GM19328 (cell line): ENCODE measurements around the gene PTPN4.
"Not testable (repeated sequence)": the region's sequence is repeated elsewhere in the genome, so short reads cannot be mapped to it uniquely, and the experiment has no call there.

ENCODE experiments used
- ATAC-seq: cut with Tn5 transposase; IDR thresholded peaks from one replicate; pipeline ENCODE4 v1.9.1; 2021; ENCODE audit warnings: mild to moderate bottlenecking, moderate library complexity; ENCODE audit not compliant: unreplicated experiment

Gene PTPN4

GRCh38 chr2:119937680-119938079 is 178.0 kb downstream of the PTPN4 start:
- ATAC-seq = no peak

DNA sequence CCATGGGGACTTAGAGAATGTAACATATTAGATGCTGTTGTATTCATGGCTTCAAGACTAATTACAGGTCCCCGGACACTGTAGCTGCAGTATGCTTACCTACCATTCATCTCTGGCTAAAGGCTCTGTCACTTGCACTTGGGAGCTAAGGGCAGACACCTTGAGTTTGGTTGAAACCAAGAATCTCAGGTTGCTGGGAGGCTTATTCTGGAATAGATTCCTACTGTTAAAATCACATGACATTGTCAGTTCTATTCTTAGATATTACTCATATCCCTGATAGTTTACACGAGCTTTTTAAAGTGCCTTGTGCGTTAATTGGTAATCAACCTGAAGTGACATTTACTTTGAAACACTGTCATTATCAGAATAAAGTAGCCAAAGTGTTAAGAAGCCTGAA is 180.2 kb downstream of the PTPN4 start:
- ATAC-seq = no peak

DNA sequence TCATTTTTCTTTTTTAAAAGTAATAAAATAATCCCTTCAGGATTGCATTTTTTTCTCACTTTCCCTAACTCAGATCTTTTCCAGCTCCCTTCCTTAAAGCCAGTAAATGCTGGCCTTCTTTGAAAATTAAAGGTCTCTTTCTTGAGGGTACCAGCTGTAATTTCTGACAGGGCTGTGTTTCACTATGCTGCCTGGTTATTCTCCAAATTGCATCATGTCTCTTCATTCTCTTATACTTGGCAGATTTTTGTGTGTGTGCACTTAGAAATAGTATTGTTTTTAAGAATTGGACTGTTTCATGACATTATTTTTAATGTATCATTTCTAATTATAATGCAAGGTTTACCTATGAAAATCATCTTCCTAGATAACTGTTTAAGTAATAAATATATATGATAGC is 181.1 kb downstream of the PTPN4 start:
- ATAC-seq = no peak

GRCh38 chr2:119941388-119941787 is 181.7 kb downstream of the PTPN4 start:
- no peak for ATAC-seq

DNA sequence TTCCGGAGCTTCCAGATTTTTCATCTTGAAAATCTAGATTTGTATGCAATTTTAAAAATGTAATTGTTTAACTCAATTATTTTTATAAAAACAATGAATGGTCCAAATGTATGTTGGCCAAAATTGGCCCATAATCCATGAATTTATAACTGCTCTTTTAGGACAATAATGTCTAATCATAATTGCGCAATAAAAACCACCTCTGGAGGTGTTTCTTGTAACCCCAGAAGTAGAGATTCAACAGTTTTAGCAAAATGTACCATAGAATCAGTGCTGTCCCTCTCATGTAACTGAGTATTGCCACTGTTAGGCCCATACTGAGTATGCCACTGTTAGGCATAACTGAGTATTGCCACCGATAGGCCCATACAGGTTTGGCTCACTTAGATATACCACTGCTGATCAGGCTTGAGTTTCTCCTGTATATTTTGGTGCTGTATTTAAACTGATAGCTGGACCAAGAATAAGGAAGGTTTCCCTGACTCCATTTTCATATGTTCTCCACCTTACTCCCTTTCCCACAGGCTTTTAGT is 182.3 kb downstream of the PTPN4 start:
- ATAC-seq = no peak

- ATAC-seq = no peak
Observed at GRCh38 chr2:119943058-119943457, 183.3 kb downstream of the PTPN4 start.

GRCh38 chr2:119947535-119947934 is 187.8 kb downstream of the PTPN4 start:
- ATAC-seq = no peak

DNA sequence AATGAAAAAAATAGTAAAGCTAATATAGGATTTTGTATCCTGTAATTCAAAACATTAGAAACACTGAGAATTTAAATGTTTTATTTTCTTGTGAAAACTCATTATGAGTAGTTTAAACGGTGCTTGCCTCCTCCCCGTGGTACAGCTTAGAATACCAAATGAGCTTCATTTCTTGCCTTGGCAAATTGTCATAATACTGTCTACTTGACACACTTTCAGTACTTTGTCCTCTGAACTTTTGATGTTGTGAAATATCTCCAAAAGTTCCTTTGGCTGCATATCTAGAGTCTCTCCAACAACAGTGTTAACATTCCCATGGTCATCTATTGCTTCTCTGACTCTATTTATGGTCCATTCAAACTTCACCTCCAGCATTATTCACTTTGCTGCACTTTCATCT is 191.2 kb downstream of the PTPN4 start:
- no peak for ATAC-seq

DNA sequence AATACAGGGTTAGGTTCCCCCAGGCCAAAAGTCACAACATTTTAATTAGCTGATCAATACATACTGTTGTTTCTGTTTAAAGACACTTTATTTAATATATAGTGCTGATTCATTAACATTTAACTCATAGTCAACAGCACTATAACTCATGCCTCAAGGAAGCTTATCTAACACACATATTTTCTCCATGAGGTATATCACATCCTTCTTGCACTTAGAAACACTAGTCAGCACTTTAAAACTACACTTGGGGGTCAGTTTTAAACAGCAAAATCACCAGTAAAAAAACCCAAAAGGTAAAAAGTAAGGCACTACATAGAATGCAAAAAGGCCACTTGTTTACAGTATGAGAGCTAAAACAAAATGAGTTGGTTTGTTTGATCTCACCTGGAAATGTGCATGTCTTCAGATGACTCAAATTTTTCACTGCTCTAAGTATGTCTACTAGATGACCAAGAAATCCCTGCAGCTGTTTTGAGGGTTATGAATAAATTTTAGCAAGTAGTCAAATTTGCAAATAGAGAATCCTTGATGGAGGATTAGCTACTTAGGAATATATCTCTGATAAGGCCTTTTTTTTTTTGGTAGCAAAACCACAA is 199.0 kb downstream of the PTPN4 start:
- ATAC-seq = no peak

DNA sequence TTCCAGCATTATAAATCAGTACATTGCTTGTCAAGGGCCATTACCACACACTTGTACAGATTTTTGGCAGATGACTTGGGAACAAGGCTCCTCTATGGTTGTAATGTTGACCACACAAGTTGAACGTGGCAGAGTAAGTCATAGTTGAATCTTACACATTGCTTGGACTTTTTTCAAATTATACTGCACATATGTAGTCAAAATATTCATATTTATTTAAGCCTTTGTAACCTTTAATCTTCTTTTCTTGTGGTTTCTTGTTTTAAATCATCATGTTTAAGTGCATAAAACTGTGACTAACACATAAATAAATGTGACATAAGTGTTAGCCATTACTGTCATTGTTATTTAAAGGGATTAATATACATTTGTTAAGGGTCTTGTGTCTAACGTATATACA is 201.1 kb downstream of the PTPN4 start:
- ATAC-seq = no peak

GRCh38 chr2:119981896-119982295 is 222.2 kb downstream of the PTPN4 start:
- no peak for ATAC-seq

DNA sequence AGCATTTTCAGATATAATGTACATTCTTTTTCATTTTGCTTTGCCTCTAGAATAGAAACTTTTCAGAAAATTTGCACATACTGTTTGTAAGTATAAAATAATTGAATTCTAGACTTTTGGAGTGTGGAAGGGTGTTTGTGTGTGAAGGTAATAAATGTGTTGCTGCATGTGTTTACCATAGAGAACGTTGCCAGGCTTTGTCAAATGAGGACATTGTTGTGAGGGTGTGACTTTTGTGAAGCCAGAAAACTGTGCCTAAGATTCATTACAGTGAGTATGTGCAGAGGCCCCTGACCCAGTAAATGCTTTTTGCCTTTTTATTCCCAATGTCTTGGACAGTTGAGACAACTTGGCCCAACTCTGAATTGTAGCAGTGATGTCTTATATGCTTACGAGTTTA is 222.8 kb downstream of the PTPN4 start:
- no peak for ATAC-seq

DNA sequence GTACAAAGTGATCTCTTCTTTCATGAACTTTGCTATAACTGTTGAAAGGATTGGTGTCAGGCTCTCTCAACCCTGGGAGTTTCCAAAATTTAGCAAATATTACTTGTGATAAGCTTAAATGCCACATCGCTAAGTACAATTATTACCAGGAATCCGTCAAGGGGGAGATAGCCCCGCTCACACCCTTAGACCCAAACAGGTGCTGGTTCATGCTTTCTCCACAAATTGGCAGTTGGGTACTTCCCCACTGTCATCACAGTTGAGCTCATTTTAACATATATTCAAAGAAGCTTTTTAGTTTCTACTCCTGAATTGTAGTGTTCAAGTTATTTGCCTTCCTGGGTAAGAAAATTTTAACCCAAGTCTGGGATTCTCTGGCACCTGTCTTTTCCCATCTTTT is 223.4 kb downstream of the PTPN4 start:
- ATAC-seq = no peak

- no peak for ATAC-seq
Observed at GRCh38 chr2:119996148-119996547, 236.4 kb downstream of the PTPN4 start.

- not testable (repeated sequence) for ATAC-seq
Observed at GRCh38 chr2:119996896-119997891, 237.5 kb downstream of the PTPN4 start.

DNA sequence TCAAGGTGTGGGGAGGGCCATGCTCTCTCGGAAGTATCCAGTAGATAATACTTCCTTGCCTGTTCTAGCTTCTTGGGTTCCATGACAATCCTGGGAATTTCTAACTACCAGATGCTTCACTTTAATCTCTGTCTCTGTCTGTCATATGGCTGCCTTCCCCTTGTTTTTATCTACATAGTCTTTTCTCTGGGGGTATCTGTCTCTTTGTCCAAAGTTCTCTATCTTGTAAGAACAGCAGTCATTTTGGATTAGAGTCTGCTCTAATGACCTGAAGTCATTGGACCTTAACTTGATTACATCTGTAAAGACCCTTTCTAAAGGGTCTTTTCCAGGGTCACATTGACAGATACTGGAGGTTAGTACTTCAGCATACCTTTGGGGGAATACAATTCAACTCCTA is 241.7 kb downstream of the PTPN4 start:
- ATAC-seq = no peak

DNA sequence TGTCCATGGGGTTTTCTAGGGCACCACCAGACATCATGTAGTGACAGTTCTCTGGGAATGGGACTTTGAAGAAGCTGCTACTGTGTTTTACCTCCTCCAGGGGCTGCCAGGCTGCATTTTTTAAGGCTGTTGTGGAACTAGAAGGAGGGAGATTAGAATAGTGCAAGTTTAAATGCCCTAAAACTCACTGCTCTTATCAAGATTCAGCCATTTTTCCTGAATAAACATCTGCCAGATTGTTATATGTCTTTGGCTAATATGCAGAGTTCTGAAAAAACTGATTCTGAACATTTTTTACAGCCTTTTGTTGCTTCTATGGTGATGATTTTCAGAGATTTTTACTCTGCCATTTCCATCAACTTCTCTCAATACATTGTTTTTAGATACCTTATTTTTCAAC is 244.5 kb downstream of the PTPN4 start:
- ATAC-seq = no peak

- peak; percentile 87 for ATAC-seq
Observed at GRCh38 chr2:120005834-120006521, 246.3 kb downstream of the PTPN4 start.

- no peak for ATAC-seq
Observed at GRCh38 chr2:120007851-120008250, 248.1 kb downstream of the PTPN4 start.

DNA sequence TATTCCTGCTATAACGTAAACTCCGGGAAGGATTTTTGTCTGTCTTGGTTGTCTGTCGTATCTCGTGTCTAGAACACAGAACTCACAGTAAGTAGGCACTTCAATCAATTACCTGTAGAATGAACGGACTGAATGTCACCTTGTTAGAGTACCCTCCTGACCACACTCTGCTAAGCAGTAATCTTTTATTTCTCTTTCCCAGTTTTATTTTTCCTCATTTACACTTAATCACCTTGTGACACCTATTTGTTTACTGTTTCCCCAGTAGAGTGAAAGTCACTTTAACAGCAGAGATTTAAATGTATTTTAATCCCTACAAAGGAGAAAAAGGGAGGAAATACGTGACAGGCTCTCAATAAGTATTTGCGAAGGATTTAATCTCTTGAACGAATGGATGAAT is 252.6 kb downstream of the PTPN4 start:
- no peak for ATAC-seq
